A673 (cell line): ENCODE measurements around the gene HIP1. TPM values are rescaled to one million over a fixed set of nuclear protein-coding genes. Genes with fewer than 3 reads are reported as not detected.

Experiments used
- BruUV-seq: library from RNA; stranded (reverse); fragments of 400-500 nt; replicated peaks from 2 replicates; lab custom pipeline; 2021; lab: Mats Ljungman, UMichigan
- CTCF ChIA-PET: fragments of 300-600 bp; sonication (Branson Sonifier 250); formaldehyde crosslinking; loops from one replicate; lab custom pipeline; 2022; ENCODE audit warnings: antibody characterized with exemption; lab: Charles Lee
- POLR2A ChIA-PET: fragments of 300-600 bp; sonication (Branson Sonifier 250); formaldehyde crosslinking; loops from one replicate; lab custom pipeline; 2022; ENCODE audit warnings: antibody characterized with exemption; ENCODE audit not compliant: low non-redundant PET; lab: Charles Lee
- DNase-seq: peaks from one replicate; pipeline ENCODE4 v3.0.0-alpha.2; 2015; ENCODE audit warnings: low spot score
- H3K27ac ChIP-seq: fragments of 200-600 bp; sonication (generic); 2 replicates; pipeline ENCODE4 v1.5.1; 2016; ENCODE audit warnings: mixed run types, low read depth, mild to moderate bottlenecking, mixed read lengths, antibody characterized with exemption, low read length; ENCODE audit not compliant: poor library complexity, severe bottlenecking
- H3K27me3 ChIP-seq: fragments of 200-600 bp; sonication (generic); replicated peaks from 2 replicates; pipeline ENCODE4 v1.6.1; 2017; ENCODE audit warnings: mixed run types, low read depth, mild to moderate bottlenecking, mixed read lengths, antibody characterized with exemption, low read length; ENCODE audit not compliant: insufficient read depth, poor library complexity
- H3K36me3 ChIP-seq: fragments of 200-600 bp; sonication (generic); 2 replicates; pipeline ENCODE4 v1.6.1; 2016; ENCODE audit warnings: mixed run types, mild to moderate bottlenecking, mixed read lengths, antibody characterized with exemption, low read length; ENCODE audit not compliant: insufficient read depth, poor library complexity, severe bottlenecking
- H3K4me1 ChIP-seq: fragments of 200-600 bp; sonication (generic); 2 replicates; pipeline ENCODE4 v1.6.1; 2017; ENCODE audit warnings: mixed run types, mild to moderate bottlenecking, mixed read lengths, antibody characterized with exemption, low read length; ENCODE audit not compliant: insufficient read depth, poor library complexity, severe bottlenecking
- H3K4me3 ChIP-seq: fragments of 200-600 bp; sonication (generic); 2 replicates; pipeline ENCODE4 v1.5.1; 2016; ENCODE audit warnings: low read depth, mixed run types, mild to moderate bottlenecking, mixed read lengths, low read length; ENCODE audit not compliant: poor library complexity, severe bottlenecking
- H3K9me3 ChIP-seq: fragments of 200-600 bp; sonication (generic); 2 replicates; pipeline ENCODE4 v1.6.1; 2016; ENCODE audit warnings: mixed run types, low read depth, mild to moderate bottlenecking, mixed read lengths, antibody characterized with exemption, low read length; ENCODE audit not compliant: poor library complexity, severe bottlenecking
- CTCF ChIP-seq: fragments of 300-800, 200-600 bp; sonication (generic); conservative IDR thresholded peaks from 2 replicates; pipeline ENCODE4 v1.5.1; 2017; ENCODE audit warnings: low read depth, mild to moderate bottlenecking, antibody characterized with exemption, low read length, moderate library complexity, mixed read lengths
- EZH2 ChIP-seq: fragments of 200-600 bp; sonication (generic); IDR thresholded peaks from 2 replicates; pipeline ENCODE4 v1.6.1; 2017; ENCODE audit warnings: borderline replicate concordance, low read depth, mild to moderate bottlenecking, mixed read lengths, antibody characterized with exemption, low read length; ENCODE audit not compliant: poor library complexity, severe bottlenecking
- intact Hi-C: fragments of 100-400 bp; cut with micrococcal nuclease; formaldehyde crosslinking; loops from one replicate; pipeline ENCODE4 v1.10.0; 2022; ENCODE audit not compliant: unreplicated experiment
- total RNA-seq: library from RNA; stranded (reverse); gene quantifications from 2 replicates; pipeline ENCODE4 v1.2.3, GENCODE V29; 2021

Gene HIP1
- total RNA-seq, 1 experiment from 2014 or later, result 25.0 TPM

GRCh38 chr7:75663302-75663907, 75.3 kb downstream of the HIP1 start:
- BruUV-seq, result no TSS peak
- ChIA-PET CTCF (no interaction called here), POLR2A (no interaction called here)

GRCh38 chr7:75662579-75663301, 76.0 kb downstream of the HIP1 start:
- BruUV-seq, result no TSS peak
- ChIA-PET POLR2A (no interaction called here), CTCF (no interaction called here)
- H3K4me1 ChIP-seq, result no peaks in the 10 kb centered on the region
- TF ChIP-seq EZH2, result no peak
- no peak for TF ChIP-seq CTCF
- H3K4me3 ChIP-seq, result no peak overlapping the region
- DNase-seq, result no peak
- H3K9me3 ChIP-seq, result no peaks in the 10 kb centered on the region
- H3K27me3 ChIP-seq, result no peaks in the 10 kb centered on the region
- no peak overlapping the region for H3K27ac ChIP-seq
- intact Hi-C loops, result no loop called here
- H3K36me3 ChIP-seq, result no peaks in the 10 kb centered on the region

More at GRCh38 chr7:75663302-75663907, 75.3 kb downstream of the HIP1 start:
- Histone ChIP-seq H3K27me3 (no peaks in the 10 kb centered on the region), H3K27ac (no peak overlapping the region), H3K9me3 (no peaks in the 10 kb centered on the region), H3K4me1 (no peaks in the 10 kb centered on the region), H3K4me3 (no peak overlapping the region), H3K36me3 (no peaks in the 10 kb centered on the region)
- no peak for TF ChIP-seq CTCF
- no peak for TF ChIP-seq EZH2
- no peak for DNase-seq
- intact Hi-C loops, result no loop called here

GRCh38 chr7:75660566-75661215, 78.0 kb downstream of the HIP1 start:
- H3K4me1 ChIP-seq, result no peaks in the 10 kb centered on the region
- POLR2A ChIA-PET, result no interaction called here
- no peak for DNase-seq
- no TSS peak for BruUV-seq
- H3K27ac ChIP-seq, result no peak overlapping the region
- intact Hi-C loops, result no loop called here
- H3K36me3 ChIP-seq, result no peaks in the 10 kb centered on the region
- no peak overlapping the region for H3K4me3 ChIP-seq
- TF ChIP-seq EZH2, result no peak
- no peaks in the 10 kb centered on the region for H3K9me3 ChIP-seq
- no peaks in the 10 kb centered on the region for H3K27me3 ChIP-seq
- CTCF ChIA-PET, result no interaction called here
